OCI-LY3 (cell line): ENCODE data around the gene GATA1.

Source experiments
- H2AFZ ChIP-seq: fragments of 200-600, 300-600 bp; shearing (Covaris generic); 2 replicates; pipeline ENCODE4 v1.6.0; 2014; ENCODE audit warnings: antibody characterized with exemption, low read depth, low read length
- H3K27ac ChIP-seq: fragments of 200-600, 300-600 bp; sonication (generic); 2 replicates; pipeline ENCODE4 v1.5.1; 2014; ENCODE audit warnings: mild to moderate bottlenecking, low read length, moderate library complexity, mixed read lengths
- H3K27me3 ChIP-seq: fragments of 200-600, 300-600 bp; sonication (generic); 2 replicates; pipeline ENCODE4 v1.6.1; 2014; ENCODE audit warnings: low read depth, low read length, mixed read lengths
- H3K36me3 ChIP-seq: fragments of 200-600, 300-600 bp; sonication (generic); replicated peaks from 2 replicates; pipeline ENCODE3; 2014; ENCODE audit warnings: low read depth, low read length, mixed read lengths
- H3K4me1 ChIP-seq: fragments of 300-600, 200-600 bp; sonication (generic); 2 replicates; pipeline ENCODE4 v1.6.1; 2014; ENCODE audit warnings: low read length, mixed read lengths
- H3K4me2 ChIP-seq: fragments of 200-600, 300-600 bp; sonication (generic); 2 replicates; pipeline ENCODE4 v1.6.1; 2014; ENCODE audit warnings: low read length, mixed read lengths
- H3K4me3 ChIP-seq: fragments of 300-600, 200-600 bp; sonication (generic); 2 replicates; pipeline ENCODE4 v1.5.1; 2014; ENCODE audit warnings: antibody characterized with exemption, mild to moderate bottlenecking, low read length, moderate library complexity
- H3K79me2 ChIP-seq: fragments of 300-600, 200-600 bp; shearing (Covaris generic); 2 replicates; pipeline ENCODE4 v1.6.1; 2014; ENCODE audit warnings: mild to moderate bottlenecking, low read length, mixed read lengths
- H3K9ac ChIP-seq: fragments of 300-600, 200-600 bp; shearing (Covaris generic); 2 replicates; pipeline ENCODE4 v1.6.0; 2014; ENCODE audit warnings: mild to moderate bottlenecking, low read length, moderate library complexity
- H3K9me3 ChIP-seq: fragments of 200-600, 300-600 bp; shearing (Covaris generic); 2 replicates; pipeline ENCODE4 v1.6.1; 2014; ENCODE audit warnings: low read length, mixed read lengths; ENCODE audit not compliant: insufficient read depth
- H4K20me1 ChIP-seq: fragments of 200-600, 300-600 bp; sonication (generic); 2 replicates; pipeline ENCODE4 v1.6.1; 2016; ENCODE audit warnings: low read length, mixed read lengths; ENCODE audit not compliant: insufficient read depth
- EZH2phosphoT487 ChIP-seq: fragments of 200-600 bp; shearing (Covaris generic); IDR thresholded peaks from 2 replicates; pipeline ENCODE4 v1.6.1; 2018; ENCODE audit warnings: antibody characterized with exemption, mixed run types, low read depth
- TF ChIP-seq, protein P1 (sequence below): fragments of 200-600, 300-600 bp; sonication (generic); IDR thresholded peaks from 2 replicates; pipeline ENCODE4 v1.5.1; 2014; ENCODE audit warnings: antibody characterized with exemption, low read length, low read depth

GATA1 gene

DNA sequence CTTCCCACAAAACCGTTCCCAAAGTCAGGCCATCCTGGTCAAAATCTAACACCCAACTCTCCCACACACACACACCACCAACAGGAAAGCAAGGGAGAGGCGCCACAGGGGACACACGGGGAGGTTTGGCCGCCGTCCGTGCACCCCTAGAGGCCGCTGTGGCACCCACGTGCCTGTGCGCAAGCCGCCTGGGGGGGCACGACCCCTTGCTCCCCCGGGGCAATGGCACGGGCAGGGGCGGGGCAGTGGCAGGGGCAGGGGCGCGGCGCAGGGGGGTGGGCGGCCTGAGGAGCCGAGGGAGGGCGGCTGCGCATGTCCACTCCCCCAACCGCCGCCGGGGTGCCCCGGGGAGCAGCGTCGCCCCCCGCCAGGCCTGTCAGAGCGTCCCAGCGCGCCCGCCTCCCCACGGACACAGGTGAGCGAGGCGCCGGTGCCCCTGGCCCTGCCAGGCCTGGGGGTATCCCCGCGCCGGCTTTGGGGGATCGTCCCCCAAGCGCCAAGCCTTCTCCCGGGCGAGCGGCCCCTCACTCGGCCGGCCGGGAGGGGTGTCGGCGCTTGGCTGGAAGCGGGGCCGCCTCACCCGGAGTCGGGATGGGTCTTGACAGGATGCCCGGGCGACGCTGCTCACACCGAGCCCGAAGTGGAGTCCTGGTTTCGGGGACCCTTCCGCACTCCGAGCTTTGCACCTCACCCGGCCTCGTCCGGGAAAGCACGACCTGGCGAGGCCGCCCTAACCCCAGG lies 39.9 kb downstream of the GATA1 start, which contains the start of gene ERAS:
ERAS (plus strand) TSS at position 379 of the 741 bp plus-strand sequence. CDS start 2,611 bp downstream, outside the sequence.
- H2AFZ ChIP-seq, result no peak within 1 kb of the TSS
- no peaks in the 10 kb centered on the region for H3K27me3 ChIP-seq
- no peaks in the 10 kb centered on the region for H3K4me1 ChIP-seq
- H3K36me3 ChIP-seq, result no peaks in the 10 kb centered on the region
- no peak within 1 kb of the TSS for H3K4me2 ChIP-seq
- no peaks in the 10 kb centered on the region for H3K9me3 ChIP-seq
- no peak within 1 kb of the TSS for H3K9ac ChIP-seq
- no peak for TF ChIP-seq EZH2phosphoT487
- TF ChIP-seq, protein P1, sequence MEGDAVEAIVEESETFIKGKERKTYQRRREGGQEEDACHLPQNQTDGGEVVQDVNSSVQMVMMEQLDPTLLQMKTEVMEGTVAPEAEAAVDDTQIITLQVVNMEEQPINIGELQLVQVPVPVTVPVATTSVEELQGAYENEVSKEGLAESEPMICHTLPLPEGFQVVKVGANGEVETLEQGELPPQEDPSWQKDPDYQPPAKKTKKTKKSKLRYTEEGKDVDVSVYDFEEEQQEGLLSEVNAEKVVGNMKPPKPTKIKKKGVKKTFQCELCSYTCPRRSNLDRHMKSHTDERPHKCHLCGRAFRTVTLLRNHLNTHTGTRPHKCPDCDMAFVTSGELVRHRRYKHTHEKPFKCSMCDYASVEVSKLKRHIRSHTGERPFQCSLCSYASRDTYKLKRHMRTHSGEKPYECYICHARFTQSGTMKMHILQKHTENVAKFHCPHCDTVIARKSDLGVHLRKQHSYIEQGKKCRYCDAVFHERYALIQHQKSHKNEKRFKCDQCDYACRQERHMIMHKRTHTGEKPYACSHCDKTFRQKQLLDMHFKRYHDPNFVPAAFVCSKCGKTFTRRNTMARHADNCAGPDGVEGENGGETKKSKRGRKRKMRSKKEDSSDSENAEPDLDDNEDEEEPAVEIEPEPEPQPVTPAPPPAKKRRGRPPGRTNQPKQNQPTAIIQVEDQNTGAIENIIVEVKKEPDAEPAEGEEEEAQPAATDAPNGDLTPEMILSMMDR, result no peak
- no peak within 1 kb of the TSS for H3K27ac ChIP-seq
- H3K4me3 ChIP-seq, result no peak within 1 kb of the TSS
- H3K79me2 ChIP-seq, result no peaks in the 10 kb centered on the region
- H4K20me1 ChIP-seq, result no peaks in the 10 kb centered on the region

DNA sequence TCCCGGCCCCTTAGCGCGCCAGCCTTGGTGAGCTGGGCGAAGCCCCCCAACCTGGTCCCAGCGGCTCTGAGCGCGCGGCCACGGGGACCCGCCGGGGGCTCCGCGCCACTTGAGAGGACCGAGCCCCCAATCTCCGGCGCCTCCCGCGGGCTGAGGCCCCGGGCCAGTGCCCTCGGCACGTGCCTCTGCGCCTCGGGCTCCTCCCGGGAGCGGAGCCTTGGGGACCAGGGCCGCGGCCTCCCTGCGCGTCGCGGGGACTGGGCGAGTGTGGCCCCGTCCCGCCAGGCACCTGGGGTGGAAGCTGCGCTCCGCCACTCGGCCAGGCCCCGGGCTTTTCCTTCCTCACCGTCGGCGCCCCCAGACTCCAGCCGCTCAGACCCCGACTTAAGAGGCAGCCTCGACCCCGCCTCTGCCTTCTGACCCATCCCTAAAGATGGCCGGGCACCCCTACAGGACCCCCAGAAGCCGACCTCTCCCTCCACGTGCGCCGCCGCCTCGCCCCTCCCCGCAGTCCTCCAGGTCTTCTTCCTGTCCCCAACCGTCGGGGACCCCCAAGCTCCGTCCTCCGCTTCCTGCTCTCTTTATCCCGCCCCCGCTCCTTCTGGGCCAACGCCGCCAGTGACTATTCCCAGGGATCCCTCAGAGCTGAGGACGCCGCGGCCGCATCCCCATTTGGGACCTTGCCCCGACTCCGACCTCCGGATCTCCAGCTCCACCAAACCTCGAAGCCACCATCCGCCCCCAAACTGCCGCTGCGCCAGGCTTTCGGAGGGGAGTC lies 40.7 kb downstream of the GATA1 start:
- Histone ChIP-seq H2AFZ (no peak overlapping the region), H3K9ac (no peak overlapping the region), H3K79me2 (no peaks in the 10 kb centered on the region), H4K20me1 (no peaks in the 10 kb centered on the region), H3K4me3 (no peak overlapping the region), H3K27ac (no peak overlapping the region), H3K9me3 (no peaks in the 10 kb centered on the region), H3K4me1 (no peaks in the 10 kb centered on the region), H3K27me3 (no peaks in the 10 kb centered on the region), H3K36me3 (no peaks in the 10 kb centered on the region), H3K4me2 (no peak overlapping the region)
- no peak for TF ChIP-seq EZH2phosphoT487
- TF ChIP-seq, protein P1, result no peak

DNA sequence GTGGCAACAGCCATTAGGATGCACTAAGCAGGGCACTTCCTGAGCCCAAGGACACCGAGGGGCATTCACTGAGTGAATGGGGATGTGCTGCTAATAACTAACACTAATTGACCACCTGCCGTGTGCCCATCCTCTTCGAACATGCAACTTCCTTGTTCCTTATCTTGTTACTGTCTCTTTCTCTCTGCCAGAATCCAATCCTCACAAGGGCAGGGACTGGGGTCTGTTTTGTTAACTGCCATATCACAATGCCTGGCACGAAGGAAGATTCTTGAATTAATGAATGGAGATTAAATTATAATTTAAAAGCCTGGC lies 41.2 kb downstream of the GATA1 start:
- Histone ChIP-seq H2AFZ (no peak overlapping the region), H3K4me1 (no peaks in the 10 kb centered on the region), H3K27me3 (no peaks in the 10 kb centered on the region), H3K9me3 (no peaks in the 10 kb centered on the region), H3K4me2 (no peak overlapping the region), H3K27ac (no peak overlapping the region), H3K9ac (no peak overlapping the region), H3K4me3 (no peak overlapping the region), H3K36me3 (no peaks in the 10 kb centered on the region), H4K20me1 (no peaks in the 10 kb centered on the region), H3K79me2 (no peaks in the 10 kb centered on the region)
- TF ChIP-seq, protein P1, result no peak
- TF ChIP-seq EZH2phosphoT487, result no peak

DNA sequence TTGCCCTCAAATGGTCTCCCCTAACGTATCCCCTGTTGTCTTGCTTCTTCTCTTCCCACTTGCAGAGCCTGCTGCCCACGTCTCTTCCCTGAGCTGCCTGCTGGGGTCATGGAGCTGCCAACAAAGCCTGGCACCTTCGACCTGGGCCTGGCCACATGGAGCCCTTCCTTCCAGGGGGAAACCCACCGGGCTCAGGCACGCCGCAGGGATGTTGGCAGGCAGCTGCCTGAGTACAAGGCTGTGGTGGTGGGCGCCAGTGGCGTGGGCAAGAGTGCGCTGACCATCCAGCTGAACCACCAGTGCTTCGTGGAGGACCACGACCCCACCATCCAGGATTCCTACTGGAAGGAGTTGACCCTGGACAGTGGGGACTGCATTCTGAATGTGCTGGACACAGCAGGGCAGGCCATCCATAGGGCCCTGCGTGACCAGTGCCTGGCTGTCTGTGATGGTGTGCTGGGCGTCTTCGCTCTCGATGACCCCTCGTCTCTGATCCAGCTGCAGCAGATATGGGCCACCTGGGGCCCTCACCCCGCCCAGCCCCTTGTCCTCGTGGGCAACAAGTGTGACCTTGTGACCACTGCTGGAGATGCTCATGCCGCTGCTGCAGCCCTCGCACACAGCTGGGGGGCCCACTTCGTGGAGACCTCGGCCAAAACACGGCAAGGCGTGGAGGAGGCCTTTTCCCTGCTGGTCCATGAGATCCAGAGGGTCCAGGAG lies 42.8 kb downstream of the GATA1 start:
- H3K4me3 ChIP-seq, result no peak overlapping the region
- no peak overlapping the region for H3K9ac ChIP-seq
- no peaks in the 10 kb centered on the region for H3K36me3 ChIP-seq
- H3K4me2 ChIP-seq, result no peak overlapping the region
- no peak overlapping the region for H2AFZ ChIP-seq
- no peaks in the 10 kb centered on the region for H3K79me2 ChIP-seq
- no peak overlapping the region for H3K27ac ChIP-seq
- no peak for TF ChIP-seq EZH2phosphoT487
- TF ChIP-seq, protein P1, result no peak
- peaks cover 5% of the 10 kb centered on the region for H3K4me1 ChIP-seq
- no peaks in the 10 kb centered on the region for H3K27me3 ChIP-seq
- H3K9me3 ChIP-seq, result no peaks in the 10 kb centered on the region
- H4K20me1 ChIP-seq, result no peaks in the 10 kb centered on the region
